Right lobe of liver (tissue), 6 donors: ENCODE measurements around the gene NKD2. TPM values are rescaled to one million over a fixed set of nuclear protein-coding genes. Genes with fewer than 3 reads are reported as not detected.

Source experiments
- ATAC-seq, 4 donors: fragments of 200-7000 bp; cut with Tn5 transposase; one replicate each; pipeline ENCODE4 v1.9.1; 2020; ENCODE audit warnings: mild to moderate bottlenecking in 4 of 4, moderate library complexity in 4 of 4
- DNase-seq, 3 donors: peaks; one replicate each; pipeline ENCODE4 v3.0.0-alpha.2; 2020
- H3K27ac ChIP-seq, 3 donors: fragments of 200-600 bp; one replicate each; pipeline ENCODE4 v1.8.0; 2022
- H3K27me3 ChIP-seq, 2 donors: fragments of 200-600 bp; one replicate each; pipeline ENCODE4 v1.8.0; 2022
- H3K36me3 ChIP-seq, 4 donors: fragments of 200-600 bp; sonication (generic) in 1 of 4; one replicate each; pipeline versions ENCODE4 v1.5.1 to v1.8.0; 2017 to 2022; ENCODE audit warnings: control low read depth in 1 of 4
- H3K4me1 ChIP-seq, 4 donors: fragments of 200-600 bp; sonication (generic) in 1 of 4; one replicate each; pipeline versions ENCODE4 v1.5.1 to v1.8.0; 2017 to 2022; ENCODE audit warnings: control low read depth in 1 of 4
- H3K4me3 ChIP-seq, 3 donors: fragments of 200-600 bp; one replicate each; pipeline ENCODE4 v1.8.0; 2022
- H3K9me3 ChIP-seq, 4 donors: fragments of 200-600 bp; sonication (generic) in 1 of 4; one replicate each; pipeline versions ENCODE4 v1.5.1 to v1.8.0; 2017 to 2022; ENCODE audit warnings: control low read depth in 1 of 4
- POLR2A ChIP-seq: fragments of 450-650 bp; IDR thresholded peaks from one replicate; pipeline ENCODE4 v1.6.1; 2017; ENCODE audit warnings: antibody characterized with exemption, mild to moderate bottlenecking
- WGBS: methylation state at CpG from one replicate; pipeline ENCODE4 v1.1.6; 2018; ENCODE audit warnings: low coverage, low lambda C conversion rate; ENCODE audit not compliant: insufficient coverage; ENCODE audit errors: missing lambda C conversion rate; 5-methylcytosine and 5-hydroxymethylcytosine counted together
- intact Hi-C, 2 donors: fragments of 100-400 bp; cut with DNase I; formaldehyde crosslinking; loops; one replicate each; pipeline versions ENCODE4 v1.11.2 to v1.14.1; 2022
- total RNA-seq, 6 experiments: library from RNA; depleted of rRNA in 2 of 6; stranded (reverse); fragments of >200 nt in 2 of 6; fragmentation: NEBNext Ultra II Directional in 3 of 6; extraction: Animal tissue kit (Norgen Biotek cat#: 25700) in 3 of 6; gene quantifications; one replicate each; pipeline versions ENCODE4 v1.1.0 to v1.2.4, GENCODE V29; 2016 to 2023
- TF ChIP-seq, protein P1 (sequence below), 4 donors: fragments of 200-600 bp in 3 of 4; fragments of 450-650 bp in 1 of 4; IDR thresholded peaks; one replicate each; pipeline versions ENCODE4 v1.5.1 to v1.8.0; 2016 to 2022; ENCODE audit warnings: antibody characterized with exemption in 4 of 4, mild to moderate bottlenecking in 2 of 4
- donor health status: DM: no; HTN: yes; CAD: no.
- donor health status: DM: no; HTN: no; CAD: no.
- donor health status: DM: no; HTN: no; CAD: no.
- donor health status: DM: no; HTN: yes; CAD: no.
- donor health status: DM: no; HTN: yes; CAD: no.

Gene NKD2
- total RNA-seq, 6 experiments from 2014 or later: 0.93 to 2.9 (median 2.2) TPM

DNA sequence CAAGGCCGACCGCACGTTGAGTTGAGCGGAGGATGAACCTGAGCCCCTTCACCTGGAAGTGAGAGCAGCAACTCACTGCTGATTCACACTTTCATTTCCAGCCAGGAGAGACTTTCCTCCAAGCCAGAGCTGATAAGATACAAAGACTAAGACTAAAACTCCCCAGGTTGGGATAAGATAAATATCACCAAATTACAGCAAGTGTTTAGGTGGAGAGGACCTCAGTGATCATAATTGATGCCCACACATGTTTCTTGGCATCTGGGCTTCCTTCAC lies 6.4 kb upstream of the NKD2 start:
- intact Hi-C loops: no loop called here
- Histone ChIP-seq H3K4me1 (peaks cover 0 to 8% (median 0%) of the 10 kb centered on the region in 4 donors), H3K4me3 (no peak overlapping the region), H3K27me3 (no peaks in the 10 kb centered on the region), H3K9me3 (no peaks in the 10 kb centered on the region), H3K36me3 (no peaks in the 10 kb centered on the region), H3K27ac (no peak overlapping the region)
- TF ChIP-seq, protein P1, sequence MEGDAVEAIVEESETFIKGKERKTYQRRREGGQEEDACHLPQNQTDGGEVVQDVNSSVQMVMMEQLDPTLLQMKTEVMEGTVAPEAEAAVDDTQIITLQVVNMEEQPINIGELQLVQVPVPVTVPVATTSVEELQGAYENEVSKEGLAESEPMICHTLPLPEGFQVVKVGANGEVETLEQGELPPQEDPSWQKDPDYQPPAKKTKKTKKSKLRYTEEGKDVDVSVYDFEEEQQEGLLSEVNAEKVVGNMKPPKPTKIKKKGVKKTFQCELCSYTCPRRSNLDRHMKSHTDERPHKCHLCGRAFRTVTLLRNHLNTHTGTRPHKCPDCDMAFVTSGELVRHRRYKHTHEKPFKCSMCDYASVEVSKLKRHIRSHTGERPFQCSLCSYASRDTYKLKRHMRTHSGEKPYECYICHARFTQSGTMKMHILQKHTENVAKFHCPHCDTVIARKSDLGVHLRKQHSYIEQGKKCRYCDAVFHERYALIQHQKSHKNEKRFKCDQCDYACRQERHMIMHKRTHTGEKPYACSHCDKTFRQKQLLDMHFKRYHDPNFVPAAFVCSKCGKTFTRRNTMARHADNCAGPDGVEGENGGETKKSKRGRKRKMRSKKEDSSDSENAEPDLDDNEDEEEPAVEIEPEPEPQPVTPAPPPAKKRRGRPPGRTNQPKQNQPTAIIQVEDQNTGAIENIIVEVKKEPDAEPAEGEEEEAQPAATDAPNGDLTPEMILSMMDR (IDR thresholded peaks at IDR 0.05): no peak
- no peak for TF ChIP-seq POLR2A
- no peak for ATAC-seq
- WGBS: 80% methylated on average over 1 of the region's 4 CpGs
- DNase-seq: no peak

DNA sequence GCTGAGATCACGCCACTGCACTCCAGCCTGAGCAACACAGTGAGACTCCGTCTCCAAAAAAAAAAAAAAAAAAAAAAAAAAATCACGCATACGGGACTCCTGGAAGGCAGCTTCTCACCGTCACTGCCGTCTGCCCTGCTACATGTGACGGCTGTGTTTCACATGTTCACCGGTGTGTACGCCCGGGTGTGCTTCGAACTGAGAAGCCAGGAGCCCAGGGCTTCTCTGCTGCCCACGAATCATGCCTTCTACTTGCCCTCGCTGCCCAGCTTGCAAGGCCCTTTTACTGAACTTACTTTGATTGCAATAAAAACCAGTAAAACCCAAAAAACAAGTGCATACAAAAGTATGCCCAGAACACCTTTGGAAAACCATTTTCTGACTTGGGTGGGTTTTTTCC lies 5.8 kb upstream of the NKD2 start:
- H3K27me3 ChIP-seq: no peaks in the 10 kb centered on the region
- H3K4me3 ChIP-seq: no peak overlapping the region
- H3K9me3 ChIP-seq: no peaks in the 10 kb centered on the region
- ATAC-seq: no peak
- 92% methylated on average over 10 of the region's 13 CpGs for WGBS
- peaks cover 0 to 8% (median 0%) of the 10 kb centered on the region in 4 donors for H3K4me1 ChIP-seq
- intact Hi-C loops: no loop called here
- peak in 1 of 3 donors; percentile 37 for DNase-seq
- no peaks in the 10 kb centered on the region for H3K36me3 ChIP-seq
- no peak for TF ChIP-seq POLR2A
- TF ChIP-seq, protein P1 (IDR thresholded peaks at IDR 0.05): no peak
- no peak overlapping the region for H3K27ac ChIP-seq

DNA sequence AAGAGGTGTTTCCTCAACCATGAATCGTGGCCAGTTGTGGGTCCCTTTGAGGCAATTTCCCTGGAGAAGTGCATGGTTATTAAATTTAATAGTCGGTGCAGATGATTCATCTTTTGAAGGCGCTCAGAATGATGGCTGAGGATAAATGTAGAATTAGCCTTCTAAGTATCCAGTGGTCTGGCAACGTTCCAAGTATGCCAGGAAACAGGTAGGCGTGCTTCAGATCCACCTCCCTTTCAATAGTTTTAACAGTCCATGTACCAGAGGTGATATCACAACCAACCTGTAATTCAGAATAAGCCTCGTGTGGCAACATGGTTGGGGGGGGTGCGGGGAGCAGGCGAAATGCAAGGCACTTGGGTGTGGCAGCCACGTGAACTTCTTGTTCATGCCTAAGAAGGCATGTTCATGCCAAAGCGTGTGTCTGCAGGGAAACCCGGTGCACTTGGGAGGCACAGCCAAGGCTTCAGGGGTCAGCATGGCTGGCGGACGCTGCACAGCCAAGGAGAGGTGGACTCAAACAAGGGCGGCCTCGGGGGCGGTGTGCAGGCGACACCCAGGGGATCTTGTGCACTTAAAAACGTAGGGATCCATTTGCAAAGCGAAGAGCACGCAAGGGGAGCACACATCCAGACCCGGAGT lies 5.2 kb upstream of the NKD2 start:
- TF ChIP-seq POLR2A: no peak
- TF ChIP-seq, protein P1 (IDR thresholded peaks at IDR 0.05): no peak
- Histone ChIP-seq H3K36me3 (no peaks in the 10 kb centered on the region), H3K27ac (no peak overlapping the region)

DNA sequence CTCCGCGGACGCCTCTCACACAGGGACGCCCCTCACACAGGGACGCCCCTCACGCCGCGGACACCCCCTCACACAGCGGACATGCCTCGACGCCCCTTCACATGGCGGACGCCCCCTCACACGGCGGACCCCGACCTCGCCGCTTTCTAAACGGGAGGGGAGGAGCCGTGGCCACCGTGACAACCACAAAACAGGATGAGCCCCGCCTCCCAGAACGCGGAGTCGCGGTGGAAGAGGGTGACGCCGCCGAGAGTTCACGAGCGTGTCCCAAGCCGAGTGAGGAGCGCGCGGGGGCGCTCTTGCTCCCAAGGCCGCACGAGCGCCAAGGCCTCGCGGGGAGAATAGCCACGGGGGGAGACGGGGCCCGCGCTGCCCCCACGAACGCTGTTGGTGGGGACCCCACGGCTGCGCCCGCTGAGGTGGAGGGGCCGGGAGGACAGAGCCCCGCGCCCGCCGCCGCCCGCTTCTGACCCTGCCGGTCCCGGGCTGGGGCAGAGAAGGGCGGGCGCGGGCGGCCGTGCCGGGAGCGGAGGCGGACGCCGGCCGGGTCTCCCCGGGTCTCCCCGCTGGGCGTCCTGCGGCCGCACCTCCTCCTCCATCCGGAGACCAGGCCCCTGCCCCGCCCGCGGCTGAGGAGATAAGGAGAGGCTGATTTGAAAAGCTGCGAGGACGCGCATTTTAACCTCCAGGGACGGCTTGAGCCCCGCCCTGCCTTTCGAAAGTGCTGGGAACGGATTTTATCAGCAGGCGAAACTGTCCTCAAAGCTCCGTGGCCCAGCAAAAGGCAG lies 3.9 kb upstream of the NKD2 start:
- 0% methylated on average over 9 of the region's 88 CpGs for WGBS
- Histone ChIP-seq H3K4me1 (peaks cover 0 to 14% (median 0%) of the 10 kb centered on the region in 4 donors), H3K9me3 (no peaks in the 10 kb centered on the region), H3K36me3 (no peaks in the 10 kb centered on the region), H3K27me3 (peaks cover 0 to 2% of the 10 kb centered on the region in 2 donors), H3K27ac (peak overlapping the region in 1 of 3 donors; percentile 40), H3K4me3 (peak overlapping the region; percentile 37 to 57 (median 41))
- intact Hi-C loops: no loop called here
- ATAC-seq: peak; percentile 71 to 88 (median 87)
- DNase-seq: peak; percentile 80 to 81 (median 81)
- peak; percentile 53 for TF ChIP-seq POLR2A
- TF ChIP-seq, protein P1 (IDR thresholded peaks at IDR 0.05): peak; percentile 25 to 56 (median 46)

More for the DNA sequence above, 5.2 kb upstream of the NKD2 start:
- Histone ChIP-seq H3K4me3 (no peak overlapping the region), H3K27me3 (no peaks in the 10 kb centered on the region), H3K9me3 (no peaks in the 10 kb centered on the region), H3K4me1 (peaks cover 0 to 8% (median 0%) of the 10 kb centered on the region in 4 donors)
- intact Hi-C loops: no loop called here
- 39% methylated on average over 10 of the region's 21 CpGs for WGBS
- DNase-seq (peak; percentile 28 to 57 (median 38)), ATAC-seq (no peak)
